GM12878 (cell line): ENCODE results near the gene PCSK1. TPM values are rescaled to one million over a fixed set of nuclear protein-coding genes. Genes with fewer than 3 reads are reported as not detected.

Experiments used
- ATAC-seq: fragments of 200-7000 bp; cut with Tn5 transposase; 3 replicates; pipeline ENCODE4 v1.9.1; 2020; ENCODE audit warnings: mild to moderate bottlenecking, moderate library complexity
- BruUV-seq: library from RNA; stranded (reverse); fragments of 400-500 nt; replicated peaks from 2 replicates; lab custom pipeline; 2021; lab: Mats Ljungman, UMichigan
- CTCF ChIA-PET: fragments of 300-600 bp; sonication (Branson Sonifier 250); formaldehyde crosslinking; extraction: SDS; loops from one replicate; lab custom pipeline; 2021; ENCODE audit warnings: inconsistent platforms; lab: Yijun Ruan, JAX
- POLR2A ChIA-PET: fragments of 350-600 bp; formaldehyde crosslinking; extraction: SDS; loops from one replicate; lab custom pipeline; 2021; ENCODE audit warnings: inconsistent platforms; lab: Charles Lee
- RAD21 ChIA-PET: fragments of 300-600 bp; sonication (Branson Sonifier 250); formaldehyde crosslinking; loops from one replicate; lab custom pipeline; 2023; ENCODE audit warnings: antibody characterized with exemption; ENCODE audit not compliant: unreplicated experiment; lab: Charles Lee
- SMC1A ChIA-PET: fragments of 300-600 bp; sonication (Branson Sonifier 250); formaldehyde crosslinking; loops from one replicate; lab custom pipeline; 2023; ENCODE audit not compliant: unreplicated experiment, uncharacterized antibody; lab: Charles Lee
- DNase-seq: peaks from one replicate; pipeline ENCODE4 v3.0.0-alpha.2; 2011; ENCODE audit warnings: low read depth, low spot score
- FAIRE-seq: peaks from 3 replicates; lab custom pipeline; 2011; peaks lifted over from hg19 to GRCh38; lab: Jason Lieb, UNC
- H2AFZ ChIP-seq: 2 replicates; pipeline ENCODE4 v1.6.0; 2011; ENCODE audit warnings: low read depth, low read length, control low read depth; ENCODE audit not compliant: control insufficient read depth
- H3K27ac ChIP-seq: 2 replicates; pipeline ENCODE4 v1.5.1; 2011; ENCODE audit warnings: control low read depth; ENCODE audit not compliant: control insufficient read depth, insufficient read depth
- H3K27me3 ChIP-seq, 2 experiments: replicated peaks in 1 of 2; 2 replicates each; pipeline versions ENCODE4 v1.6.0 to v1.6.1; 2011; ENCODE audit warnings: low read length in 1 of 2; ENCODE audit not compliant: control insufficient read depth in 2 of 2, insufficient read depth in 2 of 2
- H3K36me3 ChIP-seq, 2 experiments: 2 replicates each; pipeline ENCODE4 v1.5.1; 2011; ENCODE audit warnings: low read length in 1 of 2; ENCODE audit not compliant: control insufficient read depth in 2 of 2, insufficient read depth in 2 of 2
- H3K4me1 ChIP-seq: 2 replicates; pipeline ENCODE4 v1.6.1; 2011; ENCODE audit warnings: mild to moderate bottlenecking, low read length, moderate library complexity, mixed read lengths; ENCODE audit not compliant: control insufficient read depth, insufficient read depth
- H3K4me2 ChIP-seq: 2 replicates; pipeline ENCODE4 v1.6.0; 2011; ENCODE audit warnings: control low read depth; ENCODE audit not compliant: control insufficient read depth, insufficient read depth
- H3K4me3 ChIP-seq: fragments of 200-600 bp; sonication (generic); 2 replicates; pipeline ENCODE4 v1.5.1; 2016
- H3K79me2 ChIP-seq: 2 replicates; pipeline ENCODE4 v1.6.0; 2011; ENCODE audit warnings: low read length; ENCODE audit not compliant: control insufficient read depth, insufficient read depth
- H3K9ac ChIP-seq: 2 replicates; pipeline ENCODE4 v1.8.0; 2011; ENCODE audit warnings: low read length, control low read depth, mixed read lengths; ENCODE audit not compliant: control insufficient read depth, insufficient read depth
- H3K9me3 ChIP-seq: replicated peaks from 3 replicates; pipeline ENCODE4 v1.5.1; 2011; ENCODE audit warnings: mild to moderate bottlenecking, low read length; ENCODE audit not compliant: control insufficient read depth, insufficient read depth
- H4K20me1 ChIP-seq: 2 replicates; pipeline ENCODE4 v1.6.0; 2011; ENCODE audit not compliant: control insufficient read depth, insufficient read depth
- CHD4 ChIP-seq: fragments of 200-600 bp; sonication (generic); IDR thresholded peaks from 2 replicates; pipeline ENCODE4 v1.6.1; 2016; ENCODE audit warnings: mild to moderate bottlenecking
- ETV6 ChIP-seq, 2 experiments: fragments of 450-650 bp in 1 of 2; IDR thresholded peaks in 1 of 2; conservative IDR thresholded peaks in 1 of 2; 2 replicates each; pipeline ENCODE4 v1.6.1; 2014; ENCODE audit warnings: antibody characterized with exemption in 1 of 2, borderline replicate concordance in 1 of 2, low read depth in 1 of 2, mild to moderate bottlenecking in 1 of 2, moderate library complexity in 1 of 2
- IKZF1 ChIP-seq: fragments of 450-650 bp; conservative IDR thresholded peaks from 2 replicates; pipeline ENCODE4 v1.6.1; 2017; ENCODE audit warnings: antibody characterized with exemption, mild to moderate bottlenecking
- IRF5 ChIP-seq: fragments of 450-650 bp; IDR thresholded peaks from 2 replicates; pipeline ENCODE4 v1.6.1; 2017; ENCODE audit warnings: borderline replicate concordance
- MEF2B ChIP-seq: fragments of 450-650 bp; IDR thresholded peaks from 2 replicates; pipeline ENCODE4 v1.6.1; 2018; ENCODE audit warnings: mild to moderate bottlenecking, moderate library complexity; ENCODE audit not compliant: partially characterized antibody, poor library complexity, severe bottlenecking
- POU2F2 ChIP-seq: IDR thresholded peaks from 3 replicates; pipeline ENCODE4 v1.6.1; 2011; ENCODE audit warnings: low read depth, mild to moderate bottlenecking, low read length, borderline replicate concordance
- RB1 ChIP-seq: fragments of 450-650 bp; formaldehyde crosslinking; IDR thresholded peaks from 2 replicates; pipeline ENCODE4 v1.6.1; 2017; ENCODE audit warnings: mild to moderate bottlenecking, borderline replicate concordance
- SMAD5 ChIP-seq: IDR thresholded peaks from 2 replicates; pipeline ENCODE4 v1.6.1; 2016; ENCODE audit warnings: antibody characterized with exemption, low read depth
- TARDBP ChIP-seq: IDR thresholded peaks from 2 replicates; pipeline ENCODE4 v1.6.1; 2016; ENCODE audit warnings: borderline replicate concordance
- ZBTB11 ChIP-seq: fragments of 450-650 bp; formaldehyde crosslinking; IDR thresholded peaks from 2 replicates; pipeline ENCODE4 v1.5.0; 2022; ENCODE audit warnings: mild to moderate bottlenecking, missing genetic modification characterization
- ZNF217 ChIP-seq: fragments of 450-650 bp; IDR thresholded peaks from 2 replicates; pipeline ENCODE4 v1.6.1; 2017; ENCODE audit warnings: antibody characterized with exemption, mild to moderate bottlenecking
- ZNF24 ChIP-seq: fragments of 450-650 bp; IDR thresholded peaks from 2 replicates; pipeline ENCODE4 v1.6.1; 2017; ENCODE audit warnings: antibody characterized with exemption, mild to moderate bottlenecking
- ZSCAN29 ChIP-seq: fragments of 450-650 bp; IDR thresholded peaks from 2 replicates; pipeline ENCODE4 v1.6.1; 2017; ENCODE audit warnings: mild to moderate bottlenecking, moderate library complexity
- WGBS: methylation state at CpG from one replicate; pipeline ENCODE4 v1.1.6; 2016; ENCODE audit warnings: low lambda C conversion rate; ENCODE audit not compliant: insufficient replicate concordance, insufficient coverage; ENCODE audit errors: missing lambda C conversion rate; 5-methylcytosine and 5-hydroxymethylcytosine counted together
- in situ Hi-C: fragments of 300-500 bp; cut with MboI; formaldehyde crosslinking; loops from 9 replicates; pipeline ENCODE4 v1.14.3; 2018; ENCODE audit warnings: mixed read lengths
- intact Hi-C: fragments of 100-400 bp; cut with micrococcal nuclease; formaldehyde crosslinking; loops from one replicate; pipeline ENCODE4 v1.14.2; 2022; ENCODE audit not compliant: unreplicated experiment
- polyA plus RNA-seq, 11 experiments: library from polyadenylated mRNA; depleted of rRNA in 4 of 11; unstranded in 6 of 11; stranded (reverse) in 5 of 11; fragments of >200 nt; fragmentation: Nextera tagmentation in 4 of 11; fragmentation: Illumina TruSeq in 1 of 11; extraction: Ambion mirVana in 4 of 11; extraction: Trizol in 1 of 11; gene quantifications; 1 replicate in 1 of 11; 2 replicates in 10 of 11; pipeline versions ENCODE4 v1.2.1 to v1.2.3, GENCODE V29; 2011 to 2016; ENCODE audit warnings: inconsistent platforms in 2 of 11, missing spikeins in 2 of 11, low read depth in 1 of 11
- total RNA-seq, 4 experiments: library from RNA; depleted of rRNA in 3 of 4; stranded (reverse); fragments of >200 nt in 3 of 4; fragmentation: Illumina TruSeq in 1 of 4; extraction: Trizol in 1 of 4; gene quantifications; 2 replicates each; pipeline versions ENCODE4 v1.2.1 to v1.2.3, GENCODE V29; 2013 to 2021
- TF ChIP-seq, protein P1 (sequence below): fragments of 450-650 bp; IDR thresholded peaks from 2 replicates; pipeline ENCODE4 v1.6.1; 2017; ENCODE audit warnings: mild to moderate bottlenecking, low read depth, inconsistent platforms; ENCODE audit not compliant: poor library complexity, severe bottlenecking

Gene PCSK1
- total and polyA plus RNA-seq, 10 of the 15 experiments (the other 5 are each of a cell fraction or from before 2014, with no cell fraction given), result 0.03 to 0.24 (median 0.07) TPM; not detected in 4

GRCh38 chr5:96439477-96440184 is 6.6 kb upstream of the PCSK1 start:
- no peaks in the 10 kb centered on the region for H3K27me3 ChIP-seq
- ChIA-PET CTCF (interaction anchor here (0.6 to 5.3 kb wide), 33 partner anchors 8 to 995 kb away, joined by 3 to 102 read pairs (median 4); no protein-coding TSS in a partner anchor), POLR2A (interaction anchor here (0.6 to 0.7 kb wide), 7 partner anchors 8 to 1659 kb away, joined by 3 to 5 read pairs (median 4); no protein-coding TSS in a partner anchor), SMC1A (interaction anchor here (0.6 to 2.9 kb wide), 27 partner anchors 8 to 1430 kb away, joined by 3 to 47 read pairs (median 3); no protein-coding TSS in a partner anchor), RAD21 (interaction anchor here (0.8 to 2.7 kb wide), 16 partner anchors 9 to 591 kb away, joined by 3 to 21 read pairs (median 5); no protein-coding TSS in a partner anchor)
- BruUV-seq, result no TSS peak
- H3K27ac ChIP-seq, result peak overlapping the region; percentile 48
- ATAC-seq, result peak; percentile 96
- peak; percentile 84 for FAIRE-seq
- 0 out of 2 replicates have a peak overlapping the region, but pooled peaks have one; percentile 1 for H3K9ac ChIP-seq
- H3K79me2 ChIP-seq, result no peaks in the 10 kb centered on the region
- no peaks in the 10 kb centered on the region for H3K9me3 ChIP-seq
- no peaks in the 10 kb centered on the region for H3K36me3 ChIP-seq
- intact Hi-C loops, result loop anchor here (1.0 to 10.0 kb wide), 4 partner anchors 95 to 582 kb away; no protein-coding TSS in a partner anchor
- peak overlapping the region; percentile 28; the same call in 1 of the 2 replicates for H3K4me3 ChIP-seq
- H4K20me1 ChIP-seq, result no peaks in the 10 kb centered on the region
- 0% methylated on average over 3 of the region's 3 CpGs for WGBS
- peaks cover 11% of the 10 kb centered on the region for H3K4me1 ChIP-seq
- DNase-seq, result peak; percentile 56
- in situ Hi-C loops, result loop anchor here (5.0 kb wide), 1 partner anchor 582 kb away; no protein-coding TSS in a partner anchor
- peak overlapping the region; percentile 74 for H3K4me2 ChIP-seq
- H2AFZ ChIP-seq, result peak overlapping the region; percentile 68
- TF ChIP-seq ETV6 (conservative IDR thresholded peaks at IDR 0.05 in 1 of 2, IDR thresholded peaks at IDR 0.05 in 1 of 2; ENCODE audit: borderline replicate concordance in 1 of 2, low read depth in 1 of 2), result peak in 1 of 2 experiments; percentile 73; a peak in 1 of 4 replicates
- no peak for TF ChIP-seq ZNF24
- no peak for TF ChIP-seq IRF5
- no peak for TF ChIP-seq CHD4
- TF ChIP-seq MEF2B, result peak; percentile 80
- no peak for TF ChIP-seq POU2F2
- TF ChIP-seq ZSCAN29, result no peak
- peak; percentile 28; the same call in 1 of the 2 replicates for TF ChIP-seq ZNF217
- peak; percentile 51; the same call in 1 of the 2 replicates for TF ChIP-seq RB1
- TF ChIP-seq, protein P1, sequence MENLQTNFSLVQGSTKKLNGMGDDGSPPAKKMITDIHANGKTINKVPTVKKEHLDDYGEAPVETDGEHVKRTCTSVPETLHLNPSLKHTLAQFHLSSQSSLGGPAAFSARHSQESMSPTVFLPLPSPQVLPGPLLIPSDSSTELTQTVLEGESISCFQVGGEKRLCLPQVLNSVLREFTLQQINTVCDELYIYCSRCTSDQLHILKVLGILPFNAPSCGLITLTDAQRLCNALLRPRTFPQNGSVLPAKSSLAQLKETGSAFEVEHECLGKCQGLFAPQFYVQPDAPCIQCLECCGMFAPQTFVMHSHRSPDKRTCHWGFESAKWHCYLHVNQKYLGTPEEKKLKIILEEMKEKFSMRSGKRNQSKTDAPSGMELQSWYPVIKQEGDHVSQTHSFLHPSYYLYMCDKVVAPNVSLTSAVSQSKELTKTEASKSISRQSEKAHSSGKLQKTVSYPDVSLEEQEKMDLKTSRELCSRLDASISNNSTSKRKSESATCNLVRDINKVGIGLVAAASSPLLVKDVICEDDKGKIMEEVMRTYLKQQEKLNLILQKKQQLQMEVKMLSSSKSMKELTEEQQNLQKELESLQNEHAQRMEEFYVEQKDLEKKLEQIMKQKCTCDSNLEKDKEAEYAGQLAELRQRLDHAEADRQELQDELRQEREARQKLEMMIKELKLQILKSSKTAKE, result peak; percentile 26
- no peak for TF ChIP-seq ZBTB11 (CRISPR knock-in tag)
- no peak for TF ChIP-seq SMAD5
- TF ChIP-seq IKZF1, result peak; percentile 76
- no peak for TF ChIP-seq TARDBP
